GM18868 (cell line): ENCODE measurements around the gene CEP89.
A peak's percentile ranks its signal among the peaks of the same experiment; 100 is the strongest.
"Not testable (repeated sequence)": the region's sequence is repeated elsewhere in the genome, so short reads cannot be mapped to it uniquely, and the experiment has no call there.

ENCODE experiments used
- ATAC-seq: cut with Tn5 transposase; IDR thresholded peaks from one replicate; pipeline ENCODE4 v1.9.1; 2021; ENCODE audit warnings: mild to moderate bottlenecking, moderate library complexity; ENCODE audit not compliant: unreplicated experiment

The CEP89 gene

DNA sequence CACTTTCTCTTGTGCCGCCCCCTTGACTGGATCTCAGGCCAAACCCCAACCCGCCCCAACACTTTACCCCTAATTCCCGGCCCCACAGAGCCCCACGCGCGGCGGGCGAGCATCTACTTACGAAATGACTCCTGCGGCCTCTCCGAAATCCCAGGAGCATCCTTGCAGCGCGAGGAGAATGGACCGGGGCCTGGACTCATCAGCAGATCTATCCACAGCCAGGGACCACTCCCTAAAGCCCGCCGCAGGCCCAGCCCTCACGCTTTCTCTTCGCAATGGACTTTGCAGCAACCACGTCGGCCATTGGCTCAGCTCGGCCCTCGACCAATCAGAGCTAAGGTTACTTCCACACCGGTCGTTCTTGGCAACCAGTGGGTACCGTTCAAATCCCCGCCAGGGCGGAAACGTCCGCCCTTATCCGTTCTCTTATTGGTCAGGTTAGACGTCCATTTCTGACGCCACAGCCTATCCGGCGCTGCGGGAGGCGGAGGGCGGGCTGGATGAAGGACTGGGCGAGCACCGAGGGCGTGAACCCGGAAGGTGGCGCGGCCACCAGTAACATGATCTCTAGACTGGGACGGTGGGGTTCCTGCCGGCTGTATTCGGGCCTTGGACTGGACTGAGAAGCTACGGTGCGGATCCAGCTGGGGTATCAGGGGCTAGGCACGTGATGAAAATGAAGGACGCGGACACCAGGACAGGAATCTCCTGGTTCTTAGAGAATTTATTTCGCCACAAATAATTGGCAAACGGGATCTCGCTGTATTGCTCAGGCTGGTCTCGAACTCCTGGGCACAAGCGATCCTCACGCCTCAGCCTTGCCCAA lies at the start of gene CEP89, which contains the start of gene FAAP24:
Gene CEP89, minus strand, starts transcription at position 244 of the 826 bp plus-strand sequence. Its CDS starts 84 bp downstream, at position 160.
Gene FAAP24, plus strand, starts transcription at position 528 of the 826 bp plus-strand sequence. CDS start 955 bp downstream, outside the sequence.
- peak; percentile 97 for ATAC-seq

DNA sequence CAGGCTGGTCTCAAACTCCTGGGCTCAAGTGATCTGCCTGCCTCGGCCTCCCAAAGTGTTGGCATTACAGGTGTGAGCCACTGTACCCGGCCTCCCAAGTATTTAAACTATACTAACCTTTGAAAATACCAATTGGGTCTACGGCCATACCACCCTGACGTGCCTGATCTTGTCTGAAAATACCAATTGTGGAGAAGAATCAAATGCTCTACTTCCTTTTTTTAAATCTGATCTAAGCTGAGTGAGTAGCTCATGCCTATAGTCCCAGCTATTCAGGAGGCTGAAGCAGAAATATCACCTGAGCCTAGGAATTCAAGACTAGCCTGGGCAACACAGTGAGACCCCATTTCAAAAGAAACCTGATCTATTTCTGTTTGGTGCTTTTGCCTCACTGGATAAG lies 39.1 kb upstream of the CEP89 start:
- not testable (repeated sequence) for ATAC-seq

- no peak for ATAC-seq
Observed at GRCh38 chr19:33008738-33009137, 37.0 kb upstream of the CEP89 start.

- ATAC-seq = no peak
Observed at GRCh38 chr19:33005440-33005839, 33.7 kb upstream of the CEP89 start.

GRCh38 chr19:33003424-33004024 lies 31.8 kb upstream of the CEP89 start:
- not testable (repeated sequence) for ATAC-seq

DNA sequence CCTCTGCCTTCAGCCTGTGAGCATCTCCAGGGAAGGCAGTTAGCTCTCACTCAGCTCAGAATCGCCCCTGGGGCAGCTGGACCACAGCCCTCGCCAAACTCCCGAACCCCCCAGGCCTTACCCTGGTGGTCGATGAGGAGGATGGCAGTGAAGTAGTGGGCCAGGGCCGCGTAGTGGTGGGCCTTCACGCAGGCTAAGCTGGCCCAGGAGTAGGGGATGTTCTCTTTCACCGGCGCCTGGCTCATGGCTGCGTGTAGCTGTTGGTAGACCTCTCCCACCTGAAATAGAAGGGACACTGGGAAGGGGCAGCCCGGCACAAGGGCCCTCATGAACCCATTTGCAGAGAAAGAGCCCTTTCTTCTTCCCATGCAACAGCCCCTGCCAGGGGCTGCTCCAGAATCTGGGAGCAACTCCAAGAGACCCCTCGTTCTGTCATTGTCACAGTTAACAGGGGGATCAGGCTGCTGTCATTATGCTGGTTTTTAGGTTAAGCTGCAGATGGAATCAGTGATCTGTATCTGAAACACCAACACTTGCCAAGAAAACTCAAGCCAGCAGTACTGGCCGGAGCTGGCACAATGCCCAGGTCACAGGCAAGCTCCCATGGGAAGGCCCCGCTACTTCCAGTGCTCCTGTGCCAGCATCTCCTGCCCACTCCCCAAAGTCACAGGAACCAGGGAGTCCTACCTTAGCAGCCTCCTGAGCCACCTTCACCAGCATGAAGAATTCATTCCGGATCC lies 30.5 kb upstream of the CEP89 start:
- not testable (repeated sequence) for ATAC-seq

GRCh38 chr19:33000910-33001309 lies 29.2 kb upstream of the CEP89 start:
- ATAC-seq = no peak

DNA sequence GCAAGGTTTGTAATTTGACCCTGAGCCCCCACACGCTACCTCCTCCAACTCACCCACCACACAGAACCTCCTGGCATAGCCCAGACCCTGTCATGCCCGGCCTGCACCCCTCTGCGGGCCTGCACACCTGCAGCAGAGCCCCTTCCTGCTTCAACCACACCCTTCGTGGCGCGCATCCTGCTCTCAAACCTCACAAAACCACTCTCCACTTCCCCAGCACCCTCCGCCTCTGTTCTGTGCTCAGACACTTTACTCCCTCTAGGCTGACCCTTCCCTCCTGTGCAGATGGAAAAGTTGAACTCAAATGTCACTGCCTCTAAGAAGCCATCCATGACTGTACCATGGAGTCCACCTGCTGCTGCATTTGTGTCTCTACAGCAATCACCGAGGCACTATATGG lies 28.8 kb upstream of the CEP89 start:
- ATAC-seq = no peak

DNA sequence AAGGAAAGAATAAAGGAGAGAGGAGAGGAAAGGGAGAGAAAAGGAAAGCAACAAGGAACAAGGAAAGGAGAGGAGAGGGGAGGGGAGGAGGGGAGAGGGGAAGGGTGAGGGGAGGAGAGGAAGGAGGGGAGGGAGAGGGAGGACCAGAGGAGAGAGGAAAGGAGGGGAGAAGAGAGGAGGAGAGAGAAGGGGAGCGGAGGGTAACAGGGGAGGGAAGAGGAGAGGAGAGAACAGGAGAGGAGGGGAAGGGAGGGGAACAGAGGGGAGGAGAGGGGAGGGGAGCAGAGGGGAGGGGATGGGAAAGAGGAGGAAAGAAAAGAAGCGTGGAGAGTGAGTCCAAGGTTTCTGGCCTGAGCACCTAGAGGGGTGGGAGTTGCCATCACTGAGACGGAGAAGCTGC lies 27.0 kb upstream of the CEP89 start:
- ATAC-seq = no peak

- ATAC-seq = no peak
Observed at GRCh38 chr19:32997716-32998355, 26.1 kb upstream of the CEP89 start.

DNA sequence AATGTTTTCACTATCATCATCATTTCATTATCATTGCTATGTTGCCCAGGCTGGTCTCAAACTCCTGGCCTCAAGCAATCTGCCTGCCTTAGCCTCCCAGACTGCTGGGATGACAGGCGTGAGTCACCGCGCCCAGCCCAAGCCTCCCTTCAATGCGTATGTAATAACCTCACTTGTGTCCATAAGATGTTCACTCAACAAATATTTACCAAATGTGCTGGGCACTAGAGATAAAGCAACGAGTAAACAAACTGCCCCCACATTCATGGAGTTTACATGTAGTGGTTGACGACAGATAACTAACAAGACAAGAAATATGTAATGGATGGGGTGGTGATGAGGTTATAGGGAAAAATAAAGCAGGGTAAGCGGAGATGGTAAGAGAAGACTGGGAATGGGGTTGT lies 25.3 kb upstream of the CEP89 start:
- not testable (repeated sequence) for ATAC-seq

DNA sequence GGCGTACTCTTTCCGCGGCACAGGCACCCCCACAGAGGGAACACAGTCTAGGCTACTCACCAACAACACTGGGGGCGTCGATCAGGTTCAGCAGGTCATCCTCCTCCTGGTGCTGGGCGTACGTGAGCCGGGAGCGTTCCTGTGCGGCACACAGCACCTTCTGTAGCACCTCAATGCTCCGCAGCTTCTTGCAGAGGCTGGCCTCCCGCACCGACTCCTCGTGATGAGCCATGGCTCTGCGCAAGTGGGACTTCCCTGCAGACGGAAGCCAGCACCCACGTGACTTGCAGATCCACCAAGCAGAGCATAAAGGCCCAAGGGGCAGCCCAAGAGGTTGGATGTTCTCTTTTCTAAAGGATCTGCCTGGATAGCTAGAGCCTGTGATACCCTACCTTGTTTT lies 24.2 kb upstream of the CEP89 start:
- ATAC-seq = not testable (repeated sequence)

DNA sequence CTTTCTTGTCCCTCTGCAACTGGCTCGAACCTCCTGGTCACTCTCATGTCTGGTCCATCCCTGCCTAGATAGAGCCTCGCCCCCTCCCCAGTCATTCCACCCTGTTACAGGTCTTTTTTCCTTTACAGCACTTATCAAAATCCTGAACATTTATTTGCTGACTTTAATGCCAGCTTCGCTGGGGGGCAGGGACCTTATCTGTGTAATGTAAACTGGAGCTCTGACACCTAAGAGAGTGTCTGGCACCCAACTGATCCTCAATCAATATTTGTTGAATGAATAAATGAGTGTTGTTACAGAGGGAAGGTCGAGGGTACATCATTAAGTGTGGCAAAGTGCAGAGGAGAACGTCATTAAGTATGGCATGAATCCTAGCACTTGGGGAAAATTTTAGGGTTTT lies 17.0 kb upstream of the CEP89 start:
- ATAC-seq = no peak

- not testable (repeated sequence) for ATAC-seq
Observed at GRCh38 chr19:32988254-32988653, 16.5 kb upstream of the CEP89 start.

GRCh38 chr19:32982488-32982887 lies 10.7 kb upstream of the CEP89 start:
- not testable (repeated sequence) for ATAC-seq

GRCh38 chr19:32979807-32980206 lies 8.0 kb upstream of the CEP89 start:
- not testable (repeated sequence) for ATAC-seq

DNA sequence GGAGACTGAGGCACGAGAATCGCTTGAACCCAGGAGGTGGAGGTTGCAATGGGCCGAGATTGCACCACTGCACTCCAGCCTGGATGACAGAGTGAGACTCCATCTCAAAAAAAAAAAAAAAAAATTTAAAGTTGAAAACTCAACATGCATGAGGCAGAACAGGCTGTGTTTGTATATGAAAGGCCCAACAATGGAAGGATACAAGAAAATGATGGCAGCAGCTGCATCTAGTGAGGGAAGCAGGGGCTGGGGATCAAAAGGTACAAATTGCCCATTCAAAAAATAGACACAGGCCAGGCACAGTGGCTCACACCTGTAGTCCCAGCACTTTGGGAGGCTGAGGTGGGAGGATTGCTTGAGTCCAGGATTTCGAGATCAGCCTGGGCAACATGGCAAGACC lies 6.1 kb upstream of the CEP89 start:
- not testable (repeated sequence) for ATAC-seq

GRCh38 chr19:32977280-32977679 lies 5.5 kb upstream of the CEP89 start:
- no peak for ATAC-seq

- ATAC-seq = no peak
Observed at GRCh38 chr19:32976223-32976805, 4.6 kb upstream of the CEP89 start.

DNA sequence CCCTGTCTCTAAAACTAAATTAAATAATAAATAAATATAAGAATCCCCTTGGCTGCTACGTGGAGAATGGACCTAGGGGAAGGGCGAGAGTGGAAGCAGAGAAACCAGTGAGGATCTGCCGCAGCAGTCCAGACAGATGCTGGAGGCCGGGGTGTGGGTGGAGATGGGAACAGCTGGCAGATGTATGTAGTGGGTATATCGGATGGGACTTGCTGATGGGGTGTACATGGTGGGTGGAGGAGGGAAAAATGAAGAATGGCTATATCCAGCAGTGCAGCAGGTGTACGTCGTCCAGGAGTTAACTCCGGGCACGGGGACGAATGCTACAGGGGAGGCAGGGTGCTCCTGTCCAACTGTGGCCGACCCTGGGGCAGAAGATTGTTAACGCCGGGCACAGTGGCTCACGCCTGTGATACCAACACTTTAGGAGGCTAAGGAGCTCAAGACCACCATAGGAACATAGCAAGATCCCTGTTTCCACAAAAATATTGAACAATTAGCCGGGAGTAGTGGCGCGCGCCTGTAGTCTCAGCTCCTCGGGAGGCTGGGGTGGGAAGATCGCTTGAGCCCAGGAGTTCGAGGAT lies 654 bp downstream of the CEP89 start:
- ATAC-seq = no peak
